HG02970 (cell line): Measurements from ENCODE around the gene SYNGR2.

Experiments
- ATAC-seq: cut with Tn5 transposase; IDR thresholded peaks from one replicate; pipeline ENCODE4 v1.9.1; 2021; ENCODE audit warnings: mild to moderate bottlenecking, moderate library complexity, moderate number of reproducible peaks; ENCODE audit not compliant: unreplicated experiment, low FRiP score

The SYNGR2 gene

DNA sequence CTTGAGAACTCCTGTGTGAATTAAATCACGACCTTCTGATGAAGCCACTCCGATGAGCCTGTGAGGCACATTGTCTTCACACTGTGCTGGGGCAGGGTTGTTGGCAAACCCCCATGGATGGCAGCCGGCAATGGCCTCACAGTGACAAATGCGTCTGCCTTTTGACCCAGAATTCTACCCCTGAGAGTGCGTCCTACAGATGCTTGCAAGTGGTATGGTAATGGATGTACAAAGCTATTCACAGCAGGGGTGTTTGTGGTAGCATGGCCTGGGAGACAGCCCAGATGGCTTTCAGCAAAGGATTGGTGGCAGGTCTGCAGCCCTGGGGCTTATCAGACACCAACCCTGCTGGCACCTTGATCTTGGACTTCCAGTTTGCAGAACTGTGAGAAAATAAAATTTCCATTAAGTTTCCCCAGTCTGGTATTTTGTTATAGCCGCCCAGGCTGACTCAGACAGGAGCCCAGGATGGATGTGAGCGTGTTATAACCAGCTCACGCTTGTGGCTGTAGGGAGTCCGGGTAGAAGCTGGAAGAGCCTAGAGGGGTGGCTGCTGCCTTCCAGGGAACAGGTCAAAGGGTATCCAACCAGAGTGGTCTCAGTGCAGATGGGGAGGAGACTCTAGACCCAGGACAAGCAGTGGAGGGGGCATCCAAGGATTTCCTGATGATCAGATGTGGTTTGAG is 28.9 kb downstream of the SYNGR2 start:
- ATAC-seq: no peak

GRCh38 chr17:78200451-78200850 is 32.1 kb downstream of the SYNGR2 start:
- no peak for ATAC-seq

- ATAC-seq: no peak
Observed at GRCh38 chr17:78202666-78203065, 34.3 kb downstream of the SYNGR2 start.

DNA sequence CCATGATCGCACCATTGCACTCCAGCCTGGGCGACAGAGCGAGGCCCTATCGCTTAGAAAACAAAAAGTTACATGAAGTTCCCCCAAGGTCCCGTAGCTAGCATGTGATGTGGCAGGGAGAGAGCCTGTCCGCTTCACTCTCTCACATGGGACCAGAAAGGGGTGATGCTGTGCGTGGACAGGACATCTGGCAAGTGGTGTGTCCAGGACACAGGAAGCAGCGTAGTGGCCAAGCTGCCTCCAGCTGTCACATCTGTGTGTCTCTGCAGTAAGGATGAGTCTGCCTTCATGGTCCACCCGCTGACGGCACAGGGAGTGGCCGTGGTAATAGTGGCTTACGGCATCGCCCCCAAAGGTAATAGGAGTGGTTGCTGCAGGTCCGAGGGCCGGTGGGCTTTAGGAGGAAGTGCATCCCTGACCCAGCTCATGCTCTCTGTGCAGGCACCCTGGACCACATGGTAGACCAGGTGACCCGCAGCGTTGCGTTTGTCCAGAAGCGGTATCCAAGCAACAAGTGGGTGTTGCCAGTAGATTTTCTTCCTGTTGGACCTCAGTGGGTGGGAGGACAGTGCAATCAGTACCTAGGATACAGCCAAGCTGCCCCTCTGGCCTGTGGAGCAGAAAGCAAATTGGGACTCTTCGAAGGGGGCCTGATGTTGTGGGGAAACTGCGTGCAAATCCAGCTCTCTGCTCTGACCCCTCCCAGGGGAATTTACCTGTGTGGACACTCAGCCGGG is 36.2 kb downstream of the SYNGR2 start:
- ATAC-seq: no peak

GRCh38 chr17:78205124-78205775 is 36.9 kb downstream of the SYNGR2 start:
- no peak for ATAC-seq

GRCh38 chr17:78206298-78206697 is 37.9 kb downstream of the SYNGR2 start:
- no peak for ATAC-seq

GRCh38 chr17:78208486-78208885 is 40.1 kb downstream of the SYNGR2 start:
- ATAC-seq: no peak

GRCh38 chr17:78210111-78210510 is 41.7 kb downstream of the SYNGR2 start:
- ATAC-seq: no peak

GRCh38 chr17:78211032-78211431 is 42.7 kb downstream of the SYNGR2 start:
- no peak for ATAC-seq

DNA sequence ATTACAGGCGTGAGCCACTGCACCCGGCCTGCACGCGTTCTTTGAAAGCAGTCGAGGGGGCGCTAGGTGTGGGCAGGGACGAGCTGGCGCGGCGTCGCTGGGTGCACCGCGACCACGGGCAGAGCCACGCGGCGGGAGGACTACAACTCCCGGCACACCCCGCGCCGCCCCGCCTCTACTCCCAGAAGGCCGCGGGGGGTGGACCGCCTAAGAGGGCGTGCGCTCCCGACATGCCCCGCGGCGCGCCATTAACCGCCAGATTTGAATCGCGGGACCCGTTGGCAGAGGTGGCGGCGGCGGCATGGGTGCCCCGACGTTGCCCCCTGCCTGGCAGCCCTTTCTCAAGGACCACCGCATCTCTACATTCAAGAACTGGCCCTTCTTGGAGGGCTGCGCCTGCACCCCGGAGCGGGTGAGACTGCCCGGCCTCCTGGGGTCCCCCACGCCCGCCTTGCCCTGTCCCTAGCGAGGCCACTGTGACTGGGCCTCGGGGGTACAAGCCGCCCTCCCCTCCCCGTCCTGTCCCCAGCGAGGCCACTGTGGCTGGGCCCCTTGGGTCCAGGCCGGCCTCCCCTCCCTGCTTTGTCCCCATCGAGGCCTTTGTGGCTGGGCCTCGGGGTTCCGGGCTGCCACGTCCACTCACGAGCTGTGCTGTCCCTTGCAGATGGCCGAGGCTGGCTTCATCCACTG is 45.8 kb downstream of the SYNGR2 start, which contains the start of gene BIRC5:
Gene BIRC5, plus strand, starts transcription at position 238 of the 690 bp plus-strand sequence. Its CDS starts 64 bp downstream, at position 302.
- peak; percentile 88 for ATAC-seq

DNA sequence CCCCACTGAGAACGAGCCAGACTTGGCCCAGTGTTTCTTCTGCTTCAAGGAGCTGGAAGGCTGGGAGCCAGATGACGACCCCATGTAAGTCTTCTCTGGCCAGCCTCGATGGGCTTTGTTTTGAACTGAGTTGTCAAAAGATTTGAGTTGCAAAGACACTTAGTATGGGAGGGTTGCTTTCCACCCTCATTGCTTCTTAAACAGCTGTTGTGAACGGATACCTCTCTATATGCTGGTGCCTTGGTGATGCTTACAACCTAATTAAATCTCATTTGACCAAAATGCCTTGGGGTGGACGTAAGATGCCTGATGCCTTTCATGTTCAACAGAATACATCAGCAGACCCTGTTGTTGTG is 46.3 kb downstream of the SYNGR2 start:
- no peak for ATAC-seq

- no peak for ATAC-seq
Observed at GRCh38 chr17:78219396-78220150, 51.2 kb downstream of the SYNGR2 start.
